ENCODE data around the gene UNC5B.
"Not testable (repeated sequence)": the region's sequence is repeated elsewhere in the genome, so short reads cannot be mapped to it uniquely, and the experiment has no call there.

UNC5B gene

GRCh38 chr10:71209731-71210541 is 2.4 kb upstream of the UNC5B start:
- no peak for DNase-seq

- no peak for DNase-seq
These were observed 1.9 kb upstream of the UNC5B start for GRCh38 chr10:71210542-71210871.

- no peak for DNase-seq
These were observed 1.3 kb upstream of the UNC5B start for GRCh38 chr10:71211053-71211452.

- no peak for DNase-seq
These were observed 524 bp upstream of the UNC5B start for GRCh38 chr10:71211775-71212317.

- DNase-seq: no peak
These were observed 804 bp downstream of the UNC5B start for GRCh38 chr10:71213127-71213621.

DNA sequence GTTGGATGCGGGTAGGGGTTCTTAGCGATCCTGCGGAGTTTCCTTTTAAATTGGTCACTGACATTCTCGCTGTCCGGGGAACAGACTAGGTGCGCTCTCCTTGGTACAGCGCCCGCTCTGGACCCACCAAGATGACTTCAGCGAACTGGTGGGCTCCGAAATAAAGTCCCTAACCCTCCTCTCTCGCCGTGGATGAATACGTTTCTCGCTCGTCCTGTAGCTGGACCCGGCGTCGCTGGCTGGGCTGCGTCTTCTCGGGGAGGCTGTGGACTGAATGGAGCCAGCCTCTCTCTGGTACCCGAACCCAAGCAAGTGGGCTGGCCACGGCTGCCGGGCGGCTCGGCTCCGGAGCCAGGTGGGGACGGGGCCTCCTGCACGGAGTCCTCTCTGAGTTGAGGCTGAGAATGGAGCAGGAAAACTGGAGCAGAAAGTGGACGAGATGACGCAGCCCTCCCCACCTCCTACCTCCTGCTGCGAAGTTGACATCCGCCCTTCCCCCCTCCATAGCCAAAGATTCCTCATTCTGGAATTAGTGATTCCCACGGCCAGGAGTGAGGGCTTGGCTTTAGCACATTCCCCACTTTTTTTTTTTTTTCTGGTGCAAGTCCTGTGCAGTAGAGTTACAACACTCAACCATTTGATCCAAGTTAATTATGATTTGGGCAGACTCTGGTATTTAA is 1.5 kb downstream of the UNC5B start:
- DNase-seq: no peak

GRCh38 chr10:71214641-71215559 is 2.5 kb downstream of the UNC5B start:
- no peak for DNase-seq

DNA sequence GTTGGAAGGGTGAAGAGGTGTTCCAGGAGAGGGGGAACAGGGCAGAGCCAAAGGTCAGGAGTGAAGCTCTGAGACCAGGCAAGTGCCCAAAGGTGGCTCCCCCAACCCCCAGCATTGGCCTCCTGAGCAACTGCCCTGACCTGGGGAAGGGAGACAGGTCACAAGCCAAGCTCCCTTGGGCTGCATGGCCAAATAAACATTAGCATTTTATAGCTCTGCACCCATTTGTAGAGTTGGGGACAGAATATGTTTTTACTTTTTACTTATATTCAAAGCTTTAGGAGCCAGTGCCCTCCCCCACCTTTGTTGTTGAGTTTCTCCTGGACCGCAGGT is 4.0 kb downstream of the UNC5B start:
- DNase-seq: no peak

GRCh38 chr10:71216751-71217265 is 4.4 kb downstream of the UNC5B start:
- DNase-seq: no peak

DNA sequence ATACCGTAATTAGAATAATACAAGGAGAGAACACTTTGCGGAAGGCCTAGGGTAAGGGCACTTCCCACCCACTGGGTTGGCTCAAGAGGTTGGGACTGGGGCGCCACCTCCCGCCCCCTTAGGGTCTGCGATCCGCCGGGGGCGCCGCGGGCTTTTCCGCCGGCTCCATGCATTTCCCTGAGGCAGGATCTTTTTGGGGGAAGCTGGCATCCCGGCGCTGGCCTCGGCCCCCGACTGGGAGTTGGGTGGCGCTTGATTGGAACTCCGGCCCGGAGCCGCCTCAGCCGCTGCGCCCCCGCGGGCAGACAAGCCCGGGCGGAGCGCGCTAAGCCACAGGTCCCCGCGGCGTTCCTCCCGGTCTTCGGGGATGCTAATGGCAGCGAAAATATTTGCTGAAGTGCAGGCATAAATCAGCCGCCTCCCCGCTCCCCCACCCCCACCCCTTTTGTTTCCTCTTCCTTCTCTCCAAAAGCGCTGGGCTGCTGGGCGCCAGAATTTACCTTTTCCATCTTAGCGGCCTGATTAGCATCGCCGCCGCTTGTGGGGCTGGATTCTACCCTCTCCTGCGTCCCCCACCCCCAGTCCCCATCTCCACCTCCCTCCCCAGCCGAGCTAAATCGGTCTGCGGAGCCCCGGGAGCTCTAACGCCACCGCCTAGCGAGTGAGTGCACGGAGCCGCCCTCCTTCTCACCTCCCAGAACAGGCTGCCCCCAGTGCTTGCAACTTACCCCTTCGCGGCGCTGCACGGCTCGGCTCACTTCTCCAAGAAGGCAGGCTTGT is 5.1 kb downstream of the UNC5B start:
- DNase-seq: no peak

DNA sequence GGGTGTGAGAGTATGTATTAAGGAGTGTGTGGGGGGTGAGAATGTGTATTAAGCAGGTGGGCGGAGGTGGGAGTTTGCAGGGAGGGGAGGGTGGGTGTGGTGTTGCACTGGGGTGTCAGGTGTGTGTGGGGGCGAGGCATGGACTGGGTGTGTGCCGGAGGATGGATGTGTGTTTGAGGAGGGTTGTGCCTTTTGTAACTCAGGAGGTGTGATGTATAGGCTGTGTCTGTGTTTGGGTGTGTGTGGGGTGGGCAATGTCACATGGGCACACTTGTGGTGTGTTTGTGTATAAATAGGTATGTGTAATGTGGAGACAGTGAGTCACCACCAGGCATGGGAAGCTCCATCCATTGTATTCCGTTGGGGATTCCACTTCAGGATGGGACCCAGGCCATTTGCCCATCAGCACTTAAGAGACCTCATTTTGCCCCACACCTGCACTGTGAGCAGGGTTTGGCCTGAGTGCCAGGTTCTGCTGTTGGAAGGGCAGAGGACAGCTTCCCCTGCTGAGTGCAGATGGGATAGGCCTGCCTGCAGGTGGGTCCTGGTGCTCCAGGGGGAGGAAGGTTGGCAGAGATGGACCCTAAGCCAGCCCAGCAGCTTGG is 5.8 kb downstream of the UNC5B start:
- DNase-seq: no peak

DNA sequence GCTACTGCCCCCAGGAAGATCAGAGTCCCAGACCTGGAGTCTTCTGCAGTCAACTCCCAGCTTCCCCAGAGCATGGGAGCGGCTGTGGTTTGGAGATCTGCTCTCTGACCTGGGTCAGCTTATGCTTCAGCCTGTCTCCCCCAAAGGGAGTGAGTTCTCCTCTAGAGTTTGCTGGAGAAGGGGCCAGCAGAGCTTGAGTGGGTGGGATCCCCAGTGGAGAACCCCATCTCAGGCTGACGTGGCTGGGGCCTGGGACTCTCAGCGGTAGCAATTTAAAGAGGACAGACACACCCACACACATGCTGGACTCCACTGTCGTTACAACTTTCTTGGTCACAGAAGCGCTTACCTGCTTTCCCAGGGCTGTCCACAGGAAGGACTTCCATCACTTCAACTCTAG is 6.3 kb downstream of the UNC5B start:
- DNase-seq: no peak

DNA sequence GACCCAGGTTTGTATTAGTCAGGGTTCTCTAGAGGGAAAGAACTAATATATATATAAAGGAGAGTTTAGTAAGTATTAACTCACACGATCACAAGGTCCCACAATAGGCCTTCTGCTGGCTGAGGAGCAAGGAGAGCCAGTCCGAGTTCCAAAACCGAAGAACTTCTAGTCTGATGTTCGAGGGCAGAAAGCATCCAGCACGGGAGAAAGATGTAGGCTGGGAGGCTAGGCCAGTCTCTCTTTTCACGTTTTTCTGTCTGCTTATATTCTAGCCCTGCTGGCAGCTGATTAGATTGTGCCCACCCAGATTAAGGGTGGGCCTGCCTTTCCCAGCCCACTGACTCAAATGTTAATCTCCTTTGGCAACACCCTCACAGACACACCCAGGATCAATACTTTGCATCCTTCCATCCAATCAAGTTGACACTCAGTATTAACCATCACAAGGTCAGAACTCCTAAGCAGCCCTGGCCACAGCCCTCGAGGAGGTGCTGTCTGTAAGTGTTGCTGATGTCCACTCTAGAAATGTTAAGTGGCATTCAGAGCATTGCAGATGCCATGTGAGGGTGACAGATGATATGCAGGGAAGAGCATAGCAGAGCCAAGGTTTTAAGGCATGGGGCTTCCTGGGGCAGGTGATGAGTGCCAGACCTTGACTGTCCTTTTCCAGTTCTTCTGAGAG is 7.0 kb downstream of the UNC5B start:
- DNase-seq: not testable (repeated sequence)

DNA sequence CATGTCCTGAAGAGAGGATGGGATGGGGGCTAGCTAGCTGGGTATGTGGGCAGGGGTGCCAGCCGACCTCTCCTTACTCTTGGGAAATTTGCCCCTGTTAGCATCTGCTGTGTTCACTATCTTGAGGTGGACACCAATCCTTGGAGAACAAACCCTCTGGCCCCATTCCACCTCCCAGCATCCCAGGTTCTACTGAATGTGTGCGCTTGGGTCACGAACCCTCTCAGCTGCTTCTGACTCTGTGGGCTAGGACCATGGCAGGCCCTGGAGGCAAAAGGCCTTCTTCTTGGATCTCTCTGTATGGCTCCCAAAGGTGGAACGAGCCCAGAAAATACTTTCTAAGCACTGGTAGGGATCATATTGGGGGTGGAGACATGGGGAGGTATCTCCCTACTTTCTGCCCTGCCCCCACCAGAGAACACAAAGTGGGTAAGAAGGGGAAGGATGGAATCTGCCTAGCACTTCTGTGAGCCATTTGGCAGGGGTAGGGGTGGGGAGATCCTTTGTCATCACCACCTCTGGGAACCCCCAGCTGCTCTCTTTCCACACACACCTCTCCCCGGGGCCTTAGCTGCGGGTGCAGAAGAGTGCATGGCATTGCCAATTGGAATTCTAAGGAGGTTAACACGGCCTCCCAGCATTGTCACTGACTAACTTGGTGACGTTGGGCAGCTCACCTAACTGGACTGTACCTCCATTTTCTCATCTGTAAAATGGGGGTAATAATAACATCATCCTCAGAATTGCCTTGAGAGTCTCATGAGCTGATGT is 7.7 kb downstream of the UNC5B start:
- no peak for DNase-seq

GRCh38 chr10:71220689-71221540 is 8.5 kb downstream of the UNC5B start:
- DNase-seq: no peak

- DNase-seq: no peak
These were observed 9.3 kb downstream of the UNC5B start for GRCh38 chr10:71221586-71222202.

- no peak for DNase-seq
These were observed 10.4 kb downstream of the UNC5B start for GRCh38 chr10:71222601-71223346.

All from NCI-H524 treated with DMSO at 0.1 percent for 48 hours (cell line).